ENCODE data around the gene ALDH1L2.

ALDH1L2 gene

DNA sequence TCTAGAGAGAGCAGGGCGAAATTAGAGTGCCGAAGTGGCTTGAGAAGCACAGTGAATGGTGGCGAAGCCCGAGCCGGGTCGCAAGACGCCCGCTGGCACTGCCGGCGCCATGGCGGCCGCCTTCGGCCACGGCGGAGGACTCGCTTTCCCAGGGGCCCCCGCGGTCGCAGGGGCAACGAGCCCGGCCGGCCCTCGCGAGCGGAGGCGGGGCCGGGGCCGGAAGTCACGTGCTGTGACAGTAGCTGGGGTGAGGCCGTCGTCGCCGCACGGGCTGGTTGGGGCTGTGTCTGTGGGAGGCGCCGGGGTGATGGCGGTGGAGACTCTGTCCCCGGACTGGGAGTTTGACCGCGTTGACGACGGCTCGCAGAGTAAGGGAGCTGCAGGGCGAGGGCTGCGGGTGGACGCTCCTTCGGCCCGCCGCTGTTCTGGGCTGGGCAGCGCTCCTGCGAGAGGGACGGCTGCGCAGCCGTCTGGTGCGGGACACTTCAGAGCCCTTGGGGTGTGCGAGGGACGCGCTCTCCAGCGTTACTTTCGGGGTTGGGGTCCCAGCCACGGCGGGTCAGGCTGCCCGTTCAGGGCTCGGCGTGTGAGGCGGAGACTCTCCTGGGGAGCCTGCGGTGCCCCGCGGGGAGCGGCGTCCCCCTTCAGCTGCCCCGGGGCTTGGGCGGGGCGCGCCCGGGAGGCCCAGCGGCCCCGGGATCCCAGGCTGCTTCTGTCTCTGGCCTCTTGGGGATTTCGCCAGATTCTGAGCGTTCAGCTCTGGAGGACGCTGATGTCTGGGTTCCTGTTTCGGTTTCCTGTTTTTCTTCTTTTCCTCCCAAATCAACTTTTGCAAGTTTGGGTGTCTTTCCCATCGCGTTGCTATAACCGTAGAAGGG lies 23.5 kb upstream of the ALDH1L2 start, which contains the start of gene WASHC4:
Gene WASHC4 (plus strand): TSS at position 238 of the 878 bp plus-strand sequence. CDS start 70 bp downstream, at position 308.
- DNase-seq (ENCODE audit: low read depth): peak; percentile 89
- peak within 1 kb of the TSS; percentile 83 for H3K4me3 ChIP-seq (ENCODE audit: low read length)
- TF ChIP-seq, protein P1, sequence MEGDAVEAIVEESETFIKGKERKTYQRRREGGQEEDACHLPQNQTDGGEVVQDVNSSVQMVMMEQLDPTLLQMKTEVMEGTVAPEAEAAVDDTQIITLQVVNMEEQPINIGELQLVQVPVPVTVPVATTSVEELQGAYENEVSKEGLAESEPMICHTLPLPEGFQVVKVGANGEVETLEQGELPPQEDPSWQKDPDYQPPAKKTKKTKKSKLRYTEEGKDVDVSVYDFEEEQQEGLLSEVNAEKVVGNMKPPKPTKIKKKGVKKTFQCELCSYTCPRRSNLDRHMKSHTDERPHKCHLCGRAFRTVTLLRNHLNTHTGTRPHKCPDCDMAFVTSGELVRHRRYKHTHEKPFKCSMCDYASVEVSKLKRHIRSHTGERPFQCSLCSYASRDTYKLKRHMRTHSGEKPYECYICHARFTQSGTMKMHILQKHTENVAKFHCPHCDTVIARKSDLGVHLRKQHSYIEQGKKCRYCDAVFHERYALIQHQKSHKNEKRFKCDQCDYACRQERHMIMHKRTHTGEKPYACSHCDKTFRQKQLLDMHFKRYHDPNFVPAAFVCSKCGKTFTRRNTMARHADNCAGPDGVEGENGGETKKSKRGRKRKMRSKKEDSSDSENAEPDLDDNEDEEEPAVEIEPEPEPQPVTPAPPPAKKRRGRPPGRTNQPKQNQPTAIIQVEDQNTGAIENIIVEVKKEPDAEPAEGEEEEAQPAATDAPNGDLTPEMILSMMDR (conservative IDR thresholded peaks at IDR 0.05; ENCODE audit: low read length): no peak

DNA sequence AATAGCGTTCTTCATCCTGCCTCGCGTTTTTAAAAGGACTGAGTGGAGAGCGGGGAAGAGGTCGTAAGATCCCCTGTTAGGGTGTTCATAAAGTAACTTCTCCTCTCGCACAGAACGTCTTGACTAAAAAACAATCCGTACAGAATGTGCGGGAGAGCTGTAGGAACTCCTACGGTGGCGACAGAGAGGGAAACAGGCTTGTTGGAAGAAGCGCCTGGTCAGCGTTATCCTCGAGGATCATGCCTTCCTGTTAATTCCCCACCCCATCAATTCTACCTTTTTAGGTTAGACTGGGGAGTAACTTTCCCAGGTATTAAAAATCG lies 22.9 kb upstream of the ALDH1L2 start:
- TF ChIP-seq, protein P1 (conservative IDR thresholded peaks at IDR 0.05; ENCODE audit: low read length): no peak
- DNase-seq (ENCODE audit: low read depth): peak; percentile 52
- H3K4me3 ChIP-seq (ENCODE audit: low read length): peak overlapping the region; percentile 71

DNA sequence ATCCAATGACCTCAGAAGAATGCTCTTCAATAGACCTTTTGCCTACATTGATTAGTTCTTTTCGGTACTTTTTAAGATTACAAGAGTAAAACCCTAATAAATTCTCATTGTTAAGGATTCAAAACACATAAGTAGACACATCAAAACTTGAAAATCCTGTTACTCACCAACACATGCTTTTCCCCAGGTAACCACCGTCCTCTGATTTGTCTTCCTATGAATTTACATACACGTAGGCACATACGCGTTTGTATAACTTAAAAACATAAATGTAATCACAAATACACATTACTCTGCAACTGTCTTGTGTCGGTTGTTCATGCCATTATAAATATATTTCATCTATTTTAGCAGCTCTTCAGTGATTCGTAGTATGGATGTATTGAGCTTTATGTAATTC lies 22.4 kb upstream of the ALDH1L2 start:
- TF ChIP-seq, protein P1 (conservative IDR thresholded peaks at IDR 0.05; ENCODE audit: low read length): no peak
- DNase-seq (ENCODE audit: low read depth): no peak
- H3K4me3 ChIP-seq (ENCODE audit: low read length): peak overlapping the region; percentile 71

DNA sequence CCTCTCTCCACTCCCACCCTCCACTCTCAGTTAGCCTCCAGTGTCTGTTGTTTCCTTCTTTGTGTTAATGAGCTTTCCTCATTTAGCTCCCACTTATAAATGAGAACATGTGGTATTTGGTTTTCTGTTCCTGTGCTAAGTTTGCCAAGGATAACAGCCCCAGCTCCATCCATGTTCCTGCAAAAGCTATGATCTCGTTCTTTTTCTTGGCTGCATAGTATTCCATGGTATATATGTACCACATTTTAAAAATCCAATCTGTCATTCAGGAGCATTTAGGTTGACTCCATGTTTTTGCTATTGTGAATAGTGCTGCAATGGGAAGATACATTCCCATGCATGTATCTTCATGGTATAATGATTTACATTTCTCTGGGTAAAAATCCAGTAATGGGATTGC lies 20.5 kb upstream of the ALDH1L2 start:
- TF ChIP-seq, protein P1 (conservative IDR thresholded peaks at IDR 0.05; ENCODE audit: low read length): no peak
- DNase-seq (ENCODE audit: low read depth): no peak
- no peak overlapping the region for H3K4me3 ChIP-seq (ENCODE audit: low read length)

DNA sequence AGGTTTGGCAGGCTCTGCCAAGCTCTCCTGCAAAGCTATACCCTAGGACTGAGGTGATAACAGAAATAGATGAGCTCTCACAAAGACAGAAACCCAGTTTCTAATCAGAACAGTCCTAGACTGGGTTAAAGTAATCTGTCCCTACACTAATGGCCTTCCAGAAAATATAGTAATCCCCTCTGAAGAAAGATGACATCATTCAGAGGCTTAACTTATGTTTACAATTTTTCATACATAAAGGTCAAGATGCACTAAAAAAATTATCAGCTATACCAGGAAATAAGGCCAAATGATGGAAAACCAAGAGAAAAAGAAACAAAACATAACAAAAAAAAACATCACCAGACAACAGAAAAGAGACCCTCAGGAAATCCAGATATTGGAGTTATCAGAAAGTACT lies 18.4 kb upstream of the ALDH1L2 start:
- TF ChIP-seq, protein P1 (conservative IDR thresholded peaks at IDR 0.05; ENCODE audit: low read length): no peak
- H3K4me3 ChIP-seq (ENCODE audit: low read length): no peak overlapping the region
- DNase-seq (ENCODE audit: low read depth): no peak

DNA sequence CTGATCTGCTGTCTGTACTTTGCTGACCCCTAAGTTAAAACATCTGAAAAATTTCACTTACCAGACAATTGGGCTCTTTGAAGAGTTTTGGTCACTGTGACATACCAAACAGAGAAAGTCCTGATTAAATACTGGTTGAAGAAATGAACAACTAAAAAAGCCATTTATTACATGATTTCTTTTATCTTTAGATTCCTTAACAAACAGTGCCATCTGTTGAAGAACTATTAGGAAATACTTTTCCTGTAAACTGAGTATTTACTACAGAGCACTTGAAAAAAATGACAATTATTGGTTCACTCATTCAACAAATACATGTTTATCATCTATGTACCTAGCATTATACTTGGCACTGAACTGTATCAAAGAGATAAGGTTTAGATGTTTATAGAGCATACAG lies 16.7 kb upstream of the ALDH1L2 start:
- TF ChIP-seq, protein P1 (conservative IDR thresholded peaks at IDR 0.05; ENCODE audit: low read length): no peak; the same call in 1 of the 2 replicates
- DNase-seq (ENCODE audit: low read depth): peak; percentile 53
- H3K4me3 ChIP-seq (ENCODE audit: low read length): no peak overlapping the region
